ENCODE data around the gene VAPA.
"Not testable (repeated sequence)": the region's sequence is repeated elsewhere in the genome, so short reads cannot be mapped to it uniquely, and the experiment has no call there.

The VAPA gene

DNA sequence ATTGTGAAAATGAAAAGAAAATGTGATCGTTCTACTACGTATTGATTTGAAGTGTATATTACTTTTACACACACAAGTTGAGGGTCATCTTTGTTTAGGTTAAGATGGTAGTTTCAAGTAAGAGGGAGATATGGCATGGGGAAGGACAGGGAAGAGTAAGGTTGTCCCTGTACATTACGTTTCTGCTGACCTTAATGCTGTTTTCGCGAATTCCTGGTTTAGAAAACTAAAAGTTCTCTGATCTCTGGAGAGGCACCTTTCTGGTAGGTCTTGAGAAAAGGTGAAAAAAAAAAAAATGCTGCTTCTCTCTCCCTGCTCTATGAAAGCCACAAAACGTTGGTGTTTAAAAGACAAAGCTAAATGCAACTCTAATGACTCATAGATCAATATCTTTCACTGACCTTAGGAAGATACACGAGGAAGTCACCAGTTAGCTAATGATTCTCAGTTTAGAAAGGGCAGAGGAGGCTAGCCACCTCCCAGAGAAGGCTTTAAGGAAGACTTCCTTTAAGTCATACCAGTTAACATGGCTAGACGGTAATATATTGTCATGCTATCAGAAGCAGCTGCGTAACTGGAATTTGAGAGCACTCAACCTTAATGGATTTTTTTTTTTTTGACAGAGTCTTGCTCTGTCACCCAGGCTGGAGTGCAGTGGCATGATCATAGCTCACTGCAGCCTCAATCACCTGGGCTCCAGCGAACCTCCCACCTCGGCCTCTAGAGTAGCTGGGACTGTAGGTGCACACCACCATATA is 14.8 kb upstream of the VAPA start:
- H3K79me2 ChIP-seq (ENCODE audit: insufficient read depth, low read length) = no peaks in the 10 kb centered on the region
- H3K9me3 ChIP-seq (ENCODE audit: low read length) = no peaks in the 10 kb centered on the region
- H3K4me2 ChIP-seq (ENCODE audit: low read length) = no peak overlapping the region
- no peaks in the 10 kb centered on the region for H4K20me1 ChIP-seq (ENCODE audit: insufficient read depth, low read length)
- H2AFZ ChIP-seq (ENCODE audit: low read length) = no peak overlapping the region
- no peak overlapping the region for H3K4me3 ChIP-seq (ENCODE audit: low read depth, low read length, poor library complexity, severe bottlenecking)
- H3K9me2 ChIP-seq (ENCODE audit: low read depth, low read length) = no peaks in the 10 kb centered on the region
- no peaks in the 10 kb centered on the region; the same call in 1 of the 2 replicates for H3K27me3 ChIP-seq (ENCODE audit: insufficient read depth, low read length)
- TF ChIP-seq, protein P1, sequence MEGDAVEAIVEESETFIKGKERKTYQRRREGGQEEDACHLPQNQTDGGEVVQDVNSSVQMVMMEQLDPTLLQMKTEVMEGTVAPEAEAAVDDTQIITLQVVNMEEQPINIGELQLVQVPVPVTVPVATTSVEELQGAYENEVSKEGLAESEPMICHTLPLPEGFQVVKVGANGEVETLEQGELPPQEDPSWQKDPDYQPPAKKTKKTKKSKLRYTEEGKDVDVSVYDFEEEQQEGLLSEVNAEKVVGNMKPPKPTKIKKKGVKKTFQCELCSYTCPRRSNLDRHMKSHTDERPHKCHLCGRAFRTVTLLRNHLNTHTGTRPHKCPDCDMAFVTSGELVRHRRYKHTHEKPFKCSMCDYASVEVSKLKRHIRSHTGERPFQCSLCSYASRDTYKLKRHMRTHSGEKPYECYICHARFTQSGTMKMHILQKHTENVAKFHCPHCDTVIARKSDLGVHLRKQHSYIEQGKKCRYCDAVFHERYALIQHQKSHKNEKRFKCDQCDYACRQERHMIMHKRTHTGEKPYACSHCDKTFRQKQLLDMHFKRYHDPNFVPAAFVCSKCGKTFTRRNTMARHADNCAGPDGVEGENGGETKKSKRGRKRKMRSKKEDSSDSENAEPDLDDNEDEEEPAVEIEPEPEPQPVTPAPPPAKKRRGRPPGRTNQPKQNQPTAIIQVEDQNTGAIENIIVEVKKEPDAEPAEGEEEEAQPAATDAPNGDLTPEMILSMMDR (IDR thresholded peaks at IDR 0.05; ENCODE audit: low read length) = no peak
- TF ChIP-seq EZH2 (IDR thresholded peaks at IDR 0.05; ENCODE audit: borderline replicate concordance, low read length) = no peak
- H3K4me1 ChIP-seq (ENCODE audit: insufficient read depth, low read length, severe bottlenecking) = no peaks in the 10 kb centered on the region
- no peaks in the 10 kb centered on the region for H3K36me3 ChIP-seq (ENCODE audit: insufficient read depth, low read length)
- H3K27ac ChIP-seq (ENCODE audit: low read depth, low read length, poor library complexity, severe bottlenecking) = no peak overlapping the region
- no peak overlapping the region for H3K9ac ChIP-seq (ENCODE audit: low read length)
- H3F3A ChIP-seq (ENCODE audit: insufficient read depth, low read length) = no peaks in the 10 kb centered on the region

DNA sequence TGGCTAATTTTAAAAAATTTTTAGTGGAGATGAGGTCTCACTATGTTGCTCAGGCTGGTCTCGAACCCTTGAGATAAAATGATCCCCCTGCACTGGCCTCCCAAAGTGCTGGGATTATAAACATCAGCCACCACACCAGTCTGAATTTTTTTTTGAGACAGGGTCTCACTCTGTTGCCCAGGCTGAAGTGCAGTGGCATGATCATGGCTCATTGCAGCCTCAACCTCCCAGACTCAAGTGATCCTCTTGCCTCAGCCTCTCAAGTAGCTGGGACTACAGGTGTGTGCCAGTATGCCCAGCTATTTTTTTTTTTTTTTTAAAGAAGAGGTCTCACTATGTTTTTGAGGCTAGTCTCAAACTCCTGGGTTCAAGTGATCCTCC is 14.3 kb upstream of the VAPA start:
- H3K4me2 ChIP-seq (ENCODE audit: low read length); H3K27ac ChIP-seq (ENCODE audit: low read depth, low read length, poor library complexity, severe bottlenecking); H3K4me1 ChIP-seq (ENCODE audit: insufficient read depth, low read length, severe bottlenecking); H4K20me1 ChIP-seq (ENCODE audit: insufficient read depth, low read length); H3F3A ChIP-seq (ENCODE audit: insufficient read depth, low read length); H3K9ac ChIP-seq (ENCODE audit: low read length); H3K36me3 ChIP-seq (ENCODE audit: insufficient read depth, low read length); H3K9me2 ChIP-seq (ENCODE audit: low read depth, low read length); H2AFZ ChIP-seq (ENCODE audit: low read length); H3K9me3 ChIP-seq (ENCODE audit: low read length); H3K4me3 ChIP-seq (ENCODE audit: low read depth, low read length, poor library complexity, severe bottlenecking); H3K79me2 ChIP-seq (ENCODE audit: insufficient read depth, low read length); H3K27me3 ChIP-seq (ENCODE audit: insufficient read depth, low read length): not testable (repeated sequence)

DNA sequence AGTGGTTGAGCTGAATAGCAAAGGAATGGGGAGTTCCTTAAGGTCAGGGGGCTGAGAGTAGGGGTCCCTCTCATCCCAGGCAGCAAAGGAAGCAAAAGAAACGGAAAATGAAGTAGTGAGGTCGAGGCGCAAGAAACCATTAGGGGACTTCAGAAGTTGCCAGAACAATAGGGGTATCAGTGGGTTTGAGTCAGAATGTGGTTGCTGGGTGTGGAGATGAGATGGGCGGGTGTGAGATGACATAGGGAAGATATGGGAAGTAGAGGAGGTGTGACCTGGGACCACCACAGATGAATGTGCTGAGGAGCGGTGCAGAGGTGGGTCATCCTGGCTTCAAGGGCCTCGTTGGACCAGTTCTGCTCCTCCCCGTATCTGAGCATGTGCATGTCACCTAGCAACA is 13.1 kb upstream of the VAPA start:
- no peak for TF ChIP-seq EZH2 (IDR thresholded peaks at IDR 0.05; ENCODE audit: borderline replicate concordance, low read length)
- TF ChIP-seq, protein P1 (IDR thresholded peaks at IDR 0.05; ENCODE audit: low read length) = no peak
- Histone ChIP-seq H3K4me3 (ENCODE audit: low read depth, low read length, poor library complexity, severe bottlenecking) (no peak overlapping the region), H3K9ac (ENCODE audit: low read length) (no peak overlapping the region), H3K9me3 (ENCODE audit: low read length) (no peaks in the 10 kb centered on the region), H3K27ac (ENCODE audit: low read depth, low read length, poor library complexity, severe bottlenecking) (no peak overlapping the region), H3K9me2 (ENCODE audit: low read depth, low read length) (no peaks in the 10 kb centered on the region), H3K4me2 (ENCODE audit: low read length) (no peak overlapping the region), H2AFZ (ENCODE audit: low read length) (no peak overlapping the region), H3F3A (ENCODE audit: insufficient read depth, low read length) (no peaks in the 10 kb centered on the region), H3K4me1 (ENCODE audit: insufficient read depth, low read length, severe bottlenecking) (no peaks in the 10 kb centered on the region), H3K79me2 (ENCODE audit: insufficient read depth, low read length) (no peaks in the 10 kb centered on the region), H3K27me3 (ENCODE audit: insufficient read depth, low read length) (no peaks in the 10 kb centered on the region; the same call in 1 of the 2 replicates), H4K20me1 (ENCODE audit: insufficient read depth, low read length) (no peaks in the 10 kb centered on the region), H3K36me3 (ENCODE audit: insufficient read depth, low read length) (no peaks in the 10 kb centered on the region)

DNA sequence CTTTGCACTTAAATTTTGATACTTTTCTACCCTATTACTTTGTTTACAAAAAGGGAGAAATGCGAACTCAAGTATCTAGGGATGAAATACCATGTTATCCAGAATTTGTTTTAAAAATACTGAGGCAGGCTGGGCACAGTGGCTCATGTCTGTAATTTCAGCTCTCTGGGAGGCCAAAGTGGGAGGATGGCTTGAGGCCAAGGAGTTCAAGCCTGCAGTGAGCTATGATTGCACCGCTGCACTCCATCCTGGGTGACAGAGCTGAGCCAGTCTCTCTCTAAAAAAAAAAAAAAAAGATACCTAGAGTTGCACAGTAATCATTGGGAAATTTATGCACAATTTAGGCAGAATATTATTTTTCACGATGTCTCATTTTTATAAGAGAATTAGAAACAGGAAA is 12.4 kb upstream of the VAPA start:
- H4K20me1 ChIP-seq (ENCODE audit: insufficient read depth, low read length) = no peaks in the 10 kb centered on the region
- H3K9me2 ChIP-seq (ENCODE audit: low read depth, low read length) = no peaks in the 10 kb centered on the region
- H3K27me3 ChIP-seq (ENCODE audit: insufficient read depth, low read length) = no peaks in the 10 kb centered on the region; the same call in 1 of the 2 replicates
- no peaks in the 10 kb centered on the region for H3K36me3 ChIP-seq (ENCODE audit: insufficient read depth, low read length)
- H3K9ac ChIP-seq (ENCODE audit: low read length) = no peak overlapping the region
- H3K4me3 ChIP-seq (ENCODE audit: low read depth, low read length, poor library complexity, severe bottlenecking) = no peak overlapping the region
- H3K4me1 ChIP-seq (ENCODE audit: insufficient read depth, low read length, severe bottlenecking) = no peaks in the 10 kb centered on the region
- no peaks in the 10 kb centered on the region for H3K9me3 ChIP-seq (ENCODE audit: low read length)
- H3K27ac ChIP-seq (ENCODE audit: low read depth, low read length, poor library complexity, severe bottlenecking) = no peak overlapping the region
- no peak overlapping the region for H2AFZ ChIP-seq (ENCODE audit: low read length)
- no peaks in the 10 kb centered on the region for H3K79me2 ChIP-seq (ENCODE audit: insufficient read depth, low read length)
- no peak overlapping the region for H3K4me2 ChIP-seq (ENCODE audit: low read length)
- TF ChIP-seq EZH2 (IDR thresholded peaks at IDR 0.05; ENCODE audit: borderline replicate concordance, low read length) = no peak
- TF ChIP-seq, protein P1 (IDR thresholded peaks at IDR 0.05; ENCODE audit: low read length) = no peak
- no peaks in the 10 kb centered on the region for H3F3A ChIP-seq (ENCODE audit: insufficient read depth, low read length)

DNA sequence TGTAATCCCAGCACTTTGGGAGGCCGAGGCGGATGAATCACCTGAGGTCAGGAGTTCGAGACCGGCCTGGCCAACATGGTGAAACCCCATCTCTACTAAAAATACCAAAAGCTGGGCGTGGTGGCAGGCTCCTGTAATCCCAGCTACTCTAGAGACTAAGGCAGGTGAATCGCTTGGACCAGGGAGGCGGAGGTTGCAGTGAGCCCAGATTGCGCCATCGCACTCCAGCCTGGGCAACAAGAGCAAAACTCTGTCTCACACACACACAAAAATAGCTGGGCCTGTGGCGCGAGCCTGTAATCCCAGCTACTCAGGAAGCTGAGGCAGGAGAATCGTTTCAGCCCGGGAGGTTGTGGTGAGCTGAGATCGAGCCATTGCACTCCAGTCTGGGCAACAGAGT is 11.6 kb upstream of the VAPA start:
- not testable (repeated sequence) for H3K9me2 ChIP-seq (ENCODE audit: low read depth, low read length); H3K4me1 ChIP-seq (ENCODE audit: insufficient read depth, low read length, severe bottlenecking)

More for the DNA sequence above, 11.6 kb upstream of the VAPA start:
- H3K27ac ChIP-seq (ENCODE audit: low read depth, low read length, poor library complexity, severe bottlenecking); H3K9ac ChIP-seq (ENCODE audit: low read length); H3K4me2 ChIP-seq (ENCODE audit: low read length); H3K79me2 ChIP-seq (ENCODE audit: insufficient read depth, low read length); H3K36me3 ChIP-seq (ENCODE audit: insufficient read depth, low read length); H3K4me3 ChIP-seq (ENCODE audit: low read depth, low read length, poor library complexity, severe bottlenecking); H4K20me1 ChIP-seq (ENCODE audit: insufficient read depth, low read length); H3K9me3 ChIP-seq (ENCODE audit: low read length); H3K27me3 ChIP-seq (ENCODE audit: insufficient read depth, low read length); H3F3A ChIP-seq (ENCODE audit: insufficient read depth, low read length); H2AFZ ChIP-seq (ENCODE audit: low read length): not testable (repeated sequence)

Data from OCI-LY1 (cell line).